Right lobe of liver (tissue), 6 donors: ENCODE data around the gene CDH23. TPM values are rescaled to one million over a fixed set of nuclear protein-coding genes. Genes with fewer than 3 reads are reported as not detected.

Source experiments
- ATAC-seq, 4 donors: fragments of 200-7000 bp; cut with Tn5 transposase; one replicate each; pipeline ENCODE4 v1.9.1; 2020; ENCODE audit warnings: mild to moderate bottlenecking in 4 of 4, moderate library complexity in 4 of 4
- DNase-seq, 3 donors: peaks; one replicate each; pipeline ENCODE4 v3.0.0-alpha.2; 2020
- H3K27ac ChIP-seq, 3 donors: fragments of 200-600 bp; one replicate each; pipeline ENCODE4 v1.8.0; 2022
- H3K27me3 ChIP-seq, 2 donors: fragments of 200-600 bp; one replicate each; pipeline ENCODE4 v1.8.0; 2022
- H3K36me3 ChIP-seq, 4 donors: fragments of 200-600 bp; sonication (generic) in 1 of 4; one replicate each; pipeline versions ENCODE4 v1.5.1 to v1.8.0; 2017 to 2022; ENCODE audit warnings: control low read depth in 1 of 4
- H3K4me1 ChIP-seq, 4 donors: fragments of 200-600 bp; sonication (generic) in 1 of 4; one replicate each; pipeline versions ENCODE4 v1.5.1 to v1.8.0; 2017 to 2022; ENCODE audit warnings: control low read depth in 1 of 4
- H3K4me3 ChIP-seq, 3 donors: fragments of 200-600 bp; one replicate each; pipeline ENCODE4 v1.8.0; 2022
- H3K9me3 ChIP-seq, 4 donors: fragments of 200-600 bp; sonication (generic) in 1 of 4; one replicate each; pipeline versions ENCODE4 v1.5.1 to v1.8.0; 2017 to 2022; ENCODE audit warnings: control low read depth in 1 of 4
- POLR2A ChIP-seq: fragments of 450-650 bp; IDR thresholded peaks from one replicate; pipeline ENCODE4 v1.6.1; 2017; ENCODE audit warnings: antibody characterized with exemption, mild to moderate bottlenecking
- WGBS: methylation state at CpG from one replicate; pipeline ENCODE4 v1.1.6; 2018; ENCODE audit warnings: low coverage, low lambda C conversion rate; ENCODE audit not compliant: insufficient coverage; ENCODE audit errors: missing lambda C conversion rate; 5-methylcytosine and 5-hydroxymethylcytosine counted together
- intact Hi-C, 2 donors: fragments of 100-400 bp; cut with DNase I; formaldehyde crosslinking; loops; one replicate each; pipeline versions ENCODE4 v1.11.2 to v1.14.1; 2022
- total RNA-seq, 6 experiments: library from RNA; depleted of rRNA in 2 of 6; stranded (reverse); fragments of >200 nt in 2 of 6; fragmentation: NEBNext Ultra II Directional in 3 of 6; extraction: Animal tissue kit (Norgen Biotek cat#: 25700) in 3 of 6; gene quantifications; one replicate each; pipeline versions ENCODE4 v1.1.0 to v1.2.4, GENCODE V29; 2016 to 2023
- TF ChIP-seq, protein P1 (sequence below), 4 donors: fragments of 200-600 bp in 3 of 4; fragments of 450-650 bp in 1 of 4; IDR thresholded peaks; one replicate each; pipeline versions ENCODE4 v1.5.1 to v1.8.0; 2016 to 2022; ENCODE audit warnings: antibody characterized with exemption in 4 of 4, mild to moderate bottlenecking in 2 of 4
- donor health status: DM: no; HTN: yes; CAD: no.
- donor health status: DM: no; HTN: no; CAD: no.
- donor health status: DM: no; HTN: no; CAD: no.
- donor health status: DM: no; HTN: yes; CAD: no.
- donor health status: DM: no; HTN: yes; CAD: no.

CDH23 gene
- total RNA-seq, 6 experiments from 2014 or later: 3.3 to 19.7 (median 6.3) TPM

- H3K27ac ChIP-seq: no peak overlapping the region
- H3K36me3 ChIP-seq: no peaks in the 10 kb centered on the region
- no peak overlapping the region for H3K4me3 ChIP-seq
- no peak for DNase-seq
- no peaks in the 10 kb centered on the region for H3K9me3 ChIP-seq
- intact Hi-C loops: no loop called here
- H3K4me1 ChIP-seq: peaks cover 0 to 14% (median 9%) of the 10 kb centered on the region in 4 donors
- TF ChIP-seq POLR2A: no peak
- TF ChIP-seq, protein P1, sequence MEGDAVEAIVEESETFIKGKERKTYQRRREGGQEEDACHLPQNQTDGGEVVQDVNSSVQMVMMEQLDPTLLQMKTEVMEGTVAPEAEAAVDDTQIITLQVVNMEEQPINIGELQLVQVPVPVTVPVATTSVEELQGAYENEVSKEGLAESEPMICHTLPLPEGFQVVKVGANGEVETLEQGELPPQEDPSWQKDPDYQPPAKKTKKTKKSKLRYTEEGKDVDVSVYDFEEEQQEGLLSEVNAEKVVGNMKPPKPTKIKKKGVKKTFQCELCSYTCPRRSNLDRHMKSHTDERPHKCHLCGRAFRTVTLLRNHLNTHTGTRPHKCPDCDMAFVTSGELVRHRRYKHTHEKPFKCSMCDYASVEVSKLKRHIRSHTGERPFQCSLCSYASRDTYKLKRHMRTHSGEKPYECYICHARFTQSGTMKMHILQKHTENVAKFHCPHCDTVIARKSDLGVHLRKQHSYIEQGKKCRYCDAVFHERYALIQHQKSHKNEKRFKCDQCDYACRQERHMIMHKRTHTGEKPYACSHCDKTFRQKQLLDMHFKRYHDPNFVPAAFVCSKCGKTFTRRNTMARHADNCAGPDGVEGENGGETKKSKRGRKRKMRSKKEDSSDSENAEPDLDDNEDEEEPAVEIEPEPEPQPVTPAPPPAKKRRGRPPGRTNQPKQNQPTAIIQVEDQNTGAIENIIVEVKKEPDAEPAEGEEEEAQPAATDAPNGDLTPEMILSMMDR (IDR thresholded peaks at IDR 0.05): no peak
- 79% methylated on average over 2 of the region's 10 CpGs for WGBS
- no peaks in the 10 kb centered on the region for H3K27me3 ChIP-seq
- ATAC-seq: no peak
These were observed 251.7 kb downstream of the CDH23 start for GRCh38 chr10:71648254-71648932.

DNA sequence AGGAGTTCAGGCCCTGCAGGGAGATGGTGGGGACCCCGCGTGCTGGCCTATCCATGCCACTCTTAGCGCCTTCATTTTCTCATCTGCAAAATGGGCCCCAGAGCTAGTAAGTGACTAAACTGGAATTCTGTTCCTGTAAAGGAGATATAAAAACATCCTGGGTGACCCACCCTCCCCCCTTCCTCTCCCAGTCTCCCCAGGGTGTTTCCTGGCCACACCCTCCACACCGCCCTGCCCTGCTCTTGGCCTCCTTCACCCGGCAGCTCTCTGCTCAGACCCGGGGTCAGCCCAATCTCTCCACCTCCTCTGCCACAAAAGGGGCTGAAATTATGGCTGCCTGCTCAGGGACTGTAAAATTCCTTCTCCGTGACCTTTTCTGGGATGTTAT is 252.2 kb downstream of the CDH23 start:
- DNase-seq (no peak), ATAC-seq (no peak)
- TF ChIP-seq, protein P1 (IDR thresholded peaks at IDR 0.05): no peak
- no peak for TF ChIP-seq POLR2A
- WGBS: 64% methylated on average over 6 of the region's 7 CpGs
- Histone ChIP-seq H3K4me1 (peaks cover 0 to 11% (median 8%) of the 10 kb centered on the region in 4 donors), H3K9me3 (no peaks in the 10 kb centered on the region), H3K4me3 (no peak overlapping the region), H3K27me3 (no peaks in the 10 kb centered on the region), H3K36me3 (no peaks in the 10 kb centered on the region), H3K27ac (no peak overlapping the region)
- intact Hi-C loops: no loop called here

GRCh38 chr10:71649631-71650030 is 252.9 kb downstream of the CDH23 start:
- DNase-seq (no peak), ATAC-seq (no peak)
- Histone ChIP-seq H3K27me3 (no peaks in the 10 kb centered on the region), H3K4me1 (peaks cover 0 to 5% (median 4%) of the 10 kb centered on the region in 4 donors), H3K4me3 (no peak overlapping the region), H3K27ac (no peak overlapping the region), H3K36me3 (no peaks in the 10 kb centered on the region), H3K9me3 (no peaks in the 10 kb centered on the region)
- 83% methylated on average over 3 of the region's 4 CpGs for WGBS
- TF ChIP-seq, protein P1 (IDR thresholded peaks at IDR 0.05): no peak
- no peak for TF ChIP-seq POLR2A
- intact Hi-C loops: no loop called here

DNA sequence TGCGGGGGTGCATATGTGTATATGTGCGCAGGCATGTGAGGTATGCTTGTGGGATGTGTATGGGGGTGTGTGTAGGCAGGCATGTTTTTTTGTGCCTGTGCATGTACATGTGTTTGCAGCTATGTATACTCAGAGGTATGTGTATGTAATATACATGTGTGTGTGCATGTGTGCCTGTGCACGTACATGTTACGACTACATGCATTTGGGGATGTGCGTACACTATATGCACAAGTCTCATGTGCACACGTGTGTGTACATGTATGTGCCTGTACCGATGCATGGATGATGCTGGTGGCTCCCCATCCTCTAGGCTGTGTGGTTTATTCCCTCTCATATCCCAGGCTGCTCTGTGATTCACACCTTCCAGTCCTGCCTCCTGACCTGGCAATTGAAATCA is 253.7 kb downstream of the CDH23 start:
- DNase-seq: no peak
- Histone ChIP-seq H3K4me3 (no peak overlapping the region), H3K27ac (no peak overlapping the region), H3K9me3 (no peaks in the 10 kb centered on the region), H3K4me1 (no peaks in the 10 kb centered on the region), H3K27me3 (no peaks in the 10 kb centered on the region), H3K36me3 (no peaks in the 10 kb centered on the region)
- no peak for ATAC-seq
- 96% methylated on average over 4 of the region's 7 CpGs for WGBS
- intact Hi-C loops: no loop called here
- TF ChIP-seq, protein P1 (IDR thresholded peaks at IDR 0.05): no peak
- no peak for TF ChIP-seq POLR2A
